22Rv1 (cell line): ENCODE measurements around the gene PLCH2.

Experiments
- CTCF ChIP-seq: fragments of 450-650 bp; IDR thresholded peaks from 2 replicates; pipeline ENCODE4 v1.5.1; 2017; ENCODE audit warnings: mild to moderate bottlenecking
- ZFX ChIP-seq: fragments of 450-650 bp; IDR thresholded peaks from 2 replicates; pipeline ENCODE4 v1.6.1; 2017; ENCODE audit warnings: antibody characterized with exemption, borderline replicate concordance

GRCh38 chr1:2452201-2452931, 23.7 kb upstream of the PLCH2 start:
- TF ChIP-seq CTCF (no peak), ZFX (no peak)
